IMR-90 (cell line): ENCODE data around the gene HSPB6. TPM values are rescaled to one million over a fixed set of nuclear protein-coding genes. Genes with fewer than 3 reads are reported as not detected.
A peak's percentile ranks its signal among the peaks of the same experiment; 100 is the strongest.

Experiments used
- ATAC-seq: fragments of 200-7000 bp; cut with Tn5 transposase; 2 replicates; pipeline ENCODE4 v1.9.1; 2020; ENCODE audit warnings: low read depth, mild to moderate bottlenecking, moderate library complexity
- BruUV-seq: library from RNA; stranded (reverse); fragments of 400-500 nt; replicated peaks from 2 replicates; lab custom pipeline; 2021; lab: Mats Ljungman, UMichigan
- CTCF ChIA-PET: fragments of 300-600 bp; formaldehyde crosslinking; extraction: SDS; loops from one replicate; lab custom pipeline; 2021; ENCODE audit warnings: antibody characterized with exemption; lab: Yijun Ruan, JAX
- POLR2A ChIA-PET: fragments of 300-600 bp; sonication (Branson Sonifier 250); formaldehyde crosslinking; loops from one replicate; lab custom pipeline; 2022; ENCODE audit warnings: antibody characterized with exemption; ENCODE audit not compliant: unreplicated experiment; lab: Charles Lee
- DNase-seq: peaks from one replicate; pipeline ENCODE4 v3.0.0; 2013
- H2AFZ ChIP-seq: replicated peaks from 2 replicates; pipeline ENCODE3; 2013; ENCODE audit warnings: low read length, mild to moderate bottlenecking; ENCODE audit not compliant: poor library complexity
- H2AK5ac ChIP-seq: 2 replicates; pipeline ENCODE4 v1.6.1; 2013; ENCODE audit warnings: low read depth, low read length, inconsistent platforms
- H2AK9ac ChIP-seq: replicated peaks from 2 replicates; pipeline ENCODE3; 2013; ENCODE audit warnings: mild to moderate bottlenecking, low read depth, low read length, moderate library complexity; ENCODE audit not compliant: poor library complexity
- H2BK120ac ChIP-seq: 2 replicates; pipeline ENCODE4 v1.6.1; 2013; ENCODE audit warnings: low read depth, low read length, inconsistent platforms
- H2BK15ac ChIP-seq: 3 replicates; pipeline ENCODE4 v1.6.1; 2013; ENCODE audit warnings: low read depth, low read length, inconsistent platforms
- H2BK20ac ChIP-seq: 2 replicates; pipeline ENCODE4 v1.6.1; 2013; ENCODE audit warnings: low read depth, mild to moderate bottlenecking, inconsistent platforms, low read length, moderate library complexity
- H2BK5ac ChIP-seq: 2 replicates; pipeline ENCODE4 v1.6.1; 2013; ENCODE audit warnings: mild to moderate bottlenecking, low read depth, low read length, inconsistent platforms; ENCODE audit not compliant: poor library complexity, severe bottlenecking
- H3K14ac ChIP-seq: replicated peaks from 2 replicates; pipeline ENCODE4 v1.6.1; 2013; ENCODE audit warnings: low read depth, low read length, inconsistent platforms
- H3K18ac ChIP-seq: 2 replicates; pipeline ENCODE4 v1.6.1; 2013; ENCODE audit warnings: low read depth, low read length, control low read depth
- H3K23ac ChIP-seq: 2 replicates; pipeline ENCODE4 v1.6.1; 2013; ENCODE audit warnings: low read depth, low read length, inconsistent platforms
- H3K27ac ChIP-seq: 2 replicates; pipeline ENCODE4 v1.5.1; 2013; ENCODE audit warnings: mild to moderate bottlenecking, control low read depth, low read length; ENCODE audit not compliant: insufficient read depth
- H3K27me3 ChIP-seq: 2 replicates; pipeline ENCODE4 v1.6.1; 2013; ENCODE audit warnings: low read length; ENCODE audit not compliant: control insufficient read depth, insufficient read depth
- H3K36me3 ChIP-seq: 2 replicates; pipeline ENCODE4 v1.6.1; 2013; ENCODE audit warnings: low read length, mixed read lengths; ENCODE audit not compliant: control insufficient read depth, insufficient read depth
- H3K4ac ChIP-seq: 2 replicates; pipeline ENCODE4 v1.6.1; 2013; ENCODE audit warnings: low read depth, low read length, inconsistent platforms
- H3K4me1 ChIP-seq: 2 replicates; pipeline ENCODE4 v1.6.1; 2013; ENCODE audit warnings: low read length, mixed read lengths; ENCODE audit not compliant: control insufficient read depth, insufficient read depth
- H3K4me2 ChIP-seq: 2 replicates; pipeline ENCODE4 v1.6.1; 2013; ENCODE audit warnings: low read depth, mild to moderate bottlenecking, control low read depth, low read length, moderate library complexity
- H3K4me3 ChIP-seq: 2 replicates; pipeline ENCODE4 v1.5.1; 2013; ENCODE audit warnings: low read depth, mild to moderate bottlenecking, control low read depth, low read length, moderate library complexity; ENCODE audit not compliant: insufficient read depth
- H3K56ac ChIP-seq: 2 replicates; pipeline ENCODE4 v1.6.1; 2013; ENCODE audit warnings: low read length, inconsistent platforms; ENCODE audit not compliant: insufficient read depth; ENCODE audit errors: extremely low read depth
- H3K79me1 ChIP-seq, 2 experiments: 2 replicates each; pipeline ENCODE4 v1.6.1; 2013; ENCODE audit warnings: low read length in 2 of 2, inconsistent platforms in 1 of 2, low read depth in 1 of 2
- H3K9ac ChIP-seq: 2 replicates; pipeline ENCODE4 v1.6.1; 2013; ENCODE audit warnings: low read depth, low read length, control low read depth
- H3K9me1 ChIP-seq: 2 replicates; pipeline ENCODE4 v1.6.1; 2013; ENCODE audit warnings: low read length, inconsistent platforms; ENCODE audit not compliant: insufficient read depth
- H3K9me3 ChIP-seq: 2 replicates; pipeline ENCODE4 v1.6.1; 2013; ENCODE audit warnings: low read length; ENCODE audit not compliant: control insufficient read depth, insufficient read depth
- H4K20me1 ChIP-seq: 2 replicates; pipeline ENCODE4 v1.6.1; 2013; ENCODE audit warnings: low read length, inconsistent platforms; ENCODE audit not compliant: insufficient read depth
- H4K5ac ChIP-seq: 2 replicates; pipeline ENCODE4 v1.6.1; 2013; ENCODE audit warnings: mild to moderate bottlenecking, low read depth, low read length, control low read depth
- H4K8ac ChIP-seq, 2 experiments: 2 replicates each; pipeline ENCODE4 v1.6.1; 2013; ENCODE audit warnings: low read depth in 2 of 2, low read length in 2 of 2, control low read depth in 1 of 2, inconsistent platforms in 1 of 2
- H4K91ac ChIP-seq: 2 replicates; pipeline ENCODE4 v1.6.1; 2013; ENCODE audit warnings: low read depth, low read length, inconsistent platforms; ENCODE audit not compliant: insufficient read depth
- BHLHE40 ChIP-seq: fragments of 150-350 bp; IDR thresholded peaks from 2 replicates; pipeline ENCODE4 v1.6.1; 2016; ENCODE audit warnings: mild to moderate bottlenecking, low read depth, low read length
- CEBPB ChIP-seq: IDR thresholded peaks from 2 replicates; pipeline ENCODE4 v1.6.1; 2012; ENCODE audit warnings: low read depth, low read length, improper control_type of control experiment
- CHD1 ChIP-seq: IDR thresholded peaks from 2 replicates; pipeline ENCODE4 v1.6.1; 2012; ENCODE audit warnings: low read depth, low read length, improper control_type of control experiment
- FOS ChIP-seq: fragments of 150-350 bp; IDR thresholded peaks from 2 replicates; pipeline ENCODE4 v1.6.1; 2016; ENCODE audit warnings: low read depth, low read length
- MAFK ChIP-seq: IDR thresholded peaks from 2 replicates; pipeline ENCODE4 v1.6.1; 2012; ENCODE audit warnings: low read depth, low read length, improper control_type of control experiment
- MAZ ChIP-seq: IDR thresholded peaks from 2 replicates; pipeline ENCODE4 v1.6.1; 2012; ENCODE audit warnings: low read depth, mild to moderate bottlenecking, low read length, improper control_type of control experiment, moderate library complexity, borderline replicate concordance
- MXI1 ChIP-seq: IDR thresholded peaks from 2 replicates; pipeline ENCODE4 v1.6.1; 2012; ENCODE audit warnings: low read depth, mild to moderate bottlenecking, low read length, moderate library complexity, borderline replicate concordance
- NFE2L2 ChIP-seq: fragments of 150-350 bp; IDR thresholded peaks from 2 replicates; pipeline ENCODE4 v1.6.1; 2016; ENCODE audit warnings: low read depth, mild to moderate bottlenecking, low read length
- POLR2A ChIP-seq: IDR thresholded peaks from 2 replicates; pipeline ENCODE4 v1.6.1; 2012; ENCODE audit warnings: mild to moderate bottlenecking, low read depth, low read length
- RAD21 ChIP-seq: IDR thresholded peaks from 2 replicates; pipeline ENCODE4 v1.6.1; 2012; ENCODE audit warnings: low read length, improper control_type of control experiment
- RCOR1 ChIP-seq: IDR thresholded peaks from 2 replicates; pipeline ENCODE4 v1.6.1; 2012; ENCODE audit warnings: mild to moderate bottlenecking, low read length, improper control_type of control experiment; ENCODE audit not compliant: insufficient replicate concordance
- RFX5 ChIP-seq: IDR thresholded peaks from 2 replicates; pipeline ENCODE4 v1.8.0; 2012; ENCODE audit warnings: low read depth, mild to moderate bottlenecking, low read length, moderate library complexity
- SMC3 ChIP-seq: fragments of 150-350 bp; IDR thresholded peaks from 2 replicates; pipeline ENCODE4 v1.6.1; 2016; ENCODE audit warnings: low read depth, mild to moderate bottlenecking, antibody characterized with exemption, low read length, moderate library complexity
- WGBS, 2 experiments: methylation state at CpG; one replicate each; pipeline versions ENCODE4 v1.1.5 to v1.1.7; 2013; ENCODE audit warnings: missing lambda C conversion rate in 2 of 2; ENCODE audit not compliant: insufficient read length in 1 of 2; ENCODE audit errors: extremely low coverage in 2 of 2; 5-methylcytosine and 5-hydroxymethylcytosine counted together
- dilution Hi-C: fragments of 300-500 bp; cut with HindIII; formaldehyde crosslinking; loops from one replicate; pipeline ENCODE4 v1.14.3; 2018; ENCODE audit warnings: low sequenced_read_pairs; ENCODE audit not compliant: unreplicated experiment
- in situ Hi-C: fragments of 300-500 bp; cut with MboI; formaldehyde crosslinking; loops from 3 replicates; pipeline ENCODE4 v1.14.3; 2019; ENCODE audit warnings: low sequenced_read_pairs, inconsistent platforms, mixed read lengths
- intact Hi-C: fragments of 100-400 bp; cut with micrococcal nuclease; formaldehyde crosslinking; loops from 2 replicates; pipeline ENCODE4 v1.10.0; 2022
- polyA plus RNA-seq, 3 experiments: library from polyadenylated mRNA; depleted of rRNA; stranded (reverse); fragments of >200 nt; gene quantifications; 2 replicates each; pipeline ENCODE4 v1.2.3, GENCODE V29; 2012; ENCODE audit warnings: low replicate concordance in 1 of 3
- total RNA-seq: library from RNA; depleted of rRNA; stranded (reverse); fragments of >200 nt; gene quantifications from 2 replicates; pipeline ENCODE4 v1.2.3, GENCODE V29; 2012
- TF ChIP-seq, protein P1 (sequence below): fragments of 150-350 bp; IDR thresholded peaks from 2 replicates; pipeline ENCODE4 v1.6.1; 2017; ENCODE audit warnings: mild to moderate bottlenecking, antibody characterized with exemption, low read length, low read depth
- TF ChIP-seq, protein P2 (sequence below): fragments of 150-350 bp; IDR thresholded peaks from 2 replicates; pipeline ENCODE4 v1.6.1; 2016; ENCODE audit warnings: low read depth, mild to moderate bottlenecking, low read length, moderate library complexity, borderline replicate concordance

The HSPB6 gene
- total and polyA plus RNA-seq, 2 of the 4 experiments (the other 2 are of a cell fraction), result 5.7 to 206 TPM

GRCh38 chr19:35739275-35740107 lies 17.3 kb downstream of the HSPB6 start:
- Histone ChIP-seq H3K4me2 (no peak overlapping the region; the same call in 1 of the 2 replicates), H3K9me3 (no peaks in the 10 kb centered on the region), H3K79me1 (peaks cover 0 to 18% of the 10 kb centered on the region in 2 experiments; a peak in 2 of 4 replicates), H3K4me1 (0 out of 2 replicates have a peak, but pooled peaks cover 3% of the 10 kb centered on the region), H2BK15ac (no peak overlapping the region), H3K9me1 (peaks cover 5% of the 10 kb centered on the region; the same call in 1 of the 2 replicates), H2BK120ac (no peak overlapping the region), H2AK5ac (no peak overlapping the region), H3K36me3 (peaks cover 39% of the 10 kb centered on the region), H2AK9ac (peak overlapping the region; percentile 3), H3K4me3 (no peak overlapping the region), H4K8ac (no peak overlapping the region), H3K27ac (no peak overlapping the region), H4K5ac (no peak overlapping the region), H3K23ac (no peak overlapping the region), H3K56ac (no peak overlapping the region), H3K18ac (no peak overlapping the region), H3K27me3 (no peaks in the 10 kb centered on the region), H3K4ac (no peak overlapping the region), H2BK5ac (no peak overlapping the region), H4K91ac (no peak overlapping the region), H4K20me1 (no peaks in the 10 kb centered on the region; the same call in 1 of the 2 replicates), H2AFZ (peak overlapping the region; percentile 93), H3K9ac (no peak overlapping the region), H2BK20ac (no peak overlapping the region), H3K14ac (no peak overlapping the region)
- CTCF ChIA-PET, result interaction anchor here (1.2 kb wide), 1 partner anchor 9 kb away, joined by 5 read pairs; no protein-coding TSS in a partner anchor
- in situ Hi-C loops (no loop called here), intact Hi-C loops (no loop called here), dilution Hi-C loops (no loop called here)
- ATAC-seq (no peak), DNase-seq (no peak)
- no TSS peak for BruUV-seq
- POLR2A ChIA-PET, result no interaction called here
- 43% methylated on average over 3 of the region's 29 CpGs; no CpG with 5 or more reads in 1 of the 2 experiments for WGBS, 2 experiments
- TF ChIP-seq MAFK (no peak), BHLHE40 (no peak), CEBPB (no peak), FOS (no peak), CHD1 (no peak), RCOR1 (no peak), NFE2L2 (no peak), RFX5 (no peak), MAZ (no peak), SMC3 (no peak), RAD21 (no peak), POLR2A (no peak), MXI1 (no peak)
- TF ChIP-seq, protein P1, sequence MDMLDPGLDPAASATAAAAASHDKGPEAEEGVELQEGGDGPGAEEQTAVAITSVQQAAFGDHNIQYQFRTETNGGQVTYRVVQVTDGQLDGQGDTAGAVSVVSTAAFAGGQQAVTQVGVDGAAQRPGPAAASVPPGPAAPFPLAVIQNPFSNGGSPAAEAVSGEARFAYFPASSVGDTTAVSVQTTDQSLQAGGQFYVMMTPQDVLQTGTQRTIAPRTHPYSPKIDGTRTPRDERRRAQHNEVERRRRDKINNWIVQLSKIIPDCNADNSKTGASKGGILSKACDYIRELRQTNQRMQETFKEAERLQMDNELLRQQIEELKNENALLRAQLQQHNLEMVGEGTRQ, result no peak
- TF ChIP-seq, protein P2, sequence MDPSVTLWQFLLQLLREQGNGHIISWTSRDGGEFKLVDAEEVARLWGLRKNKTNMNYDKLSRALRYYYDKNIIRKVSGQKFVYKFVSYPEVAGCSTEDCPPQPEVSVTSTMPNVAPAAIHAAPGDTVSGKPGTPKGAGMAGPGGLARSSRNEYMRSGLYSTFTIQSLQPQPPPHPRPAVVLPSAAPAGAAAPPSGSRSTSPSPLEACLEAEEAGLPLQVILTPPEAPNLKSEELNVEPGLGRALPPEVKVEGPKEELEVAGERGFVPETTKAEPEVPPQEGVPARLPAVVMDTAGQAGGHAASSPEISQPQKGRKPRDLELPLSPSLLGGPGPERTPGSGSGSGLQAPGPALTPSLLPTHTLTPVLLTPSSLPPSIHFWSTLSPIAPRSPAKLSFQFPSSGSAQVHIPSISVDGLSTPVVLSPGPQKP, result no peak
